ENCODE measurements around the gene CCT5.
A peak's percentile ranks its signal among the peaks of the same experiment; 100 is the strongest.
"Not testable (repeated sequence)": the region's sequence is repeated elsewhere in the genome, so short reads cannot be mapped to it uniquely, and the experiment has no call there.

Gene CCT5

GRCh38 chr5:10279925-10280720 is 30.0 kb downstream of the CCT5 start:
- TF ChIP-seq CTCF (conservative IDR thresholded peaks at IDR 0.05; ENCODE audit: low read length) (no peak), EZH2phosphoT487 (IDR thresholded peaks at IDR 0.05; ENCODE audit: borderline replicate concordance) (no peak)
- no peak overlapping the region for H3K9ac ChIP-seq (ENCODE audit: low read depth, low read length, poor library complexity, severe bottlenecking)
- H3F3A ChIP-seq (ENCODE audit: low read depth) = no peaks in the 10 kb centered on the region
- no peak overlapping the region for H2AFZ ChIP-seq (ENCODE audit: low read length)
- no peaks in the 10 kb centered on the region for H3K79me2 ChIP-seq (ENCODE audit: insufficient read depth, low read length)
- H3K9me2 ChIP-seq (replicated peaks; ENCODE audit: low read depth, low read length) = no peaks in the 10 kb centered on the region
- H3K4me2 ChIP-seq (ENCODE audit: low read depth, low read length, poor library complexity, severe bottlenecking) = no peak overlapping the region
- H3K27me3 ChIP-seq (ENCODE audit: insufficient read depth, low read length, poor library complexity, severe bottlenecking) = no peaks in the 10 kb centered on the region
- H4K20me1 ChIP-seq (ENCODE audit: insufficient read depth, low read length, poor library complexity, severe bottlenecking) = no peaks in the 10 kb centered on the region
- no peaks in the 10 kb centered on the region for H3K9me3 ChIP-seq (ENCODE audit: insufficient read depth, low read depth, low read length)
- H3K36me3 ChIP-seq (ENCODE audit: insufficient read depth, low read length) = no peaks in the 10 kb centered on the region
- no peak overlapping the region for H3K4me3 ChIP-seq (ENCODE audit: low read length, poor library complexity, severe bottlenecking)
- no peaks in the 10 kb centered on the region for H3K4me1 ChIP-seq (ENCODE audit: insufficient read depth, low read length, poor library complexity, severe bottlenecking)

DNA sequence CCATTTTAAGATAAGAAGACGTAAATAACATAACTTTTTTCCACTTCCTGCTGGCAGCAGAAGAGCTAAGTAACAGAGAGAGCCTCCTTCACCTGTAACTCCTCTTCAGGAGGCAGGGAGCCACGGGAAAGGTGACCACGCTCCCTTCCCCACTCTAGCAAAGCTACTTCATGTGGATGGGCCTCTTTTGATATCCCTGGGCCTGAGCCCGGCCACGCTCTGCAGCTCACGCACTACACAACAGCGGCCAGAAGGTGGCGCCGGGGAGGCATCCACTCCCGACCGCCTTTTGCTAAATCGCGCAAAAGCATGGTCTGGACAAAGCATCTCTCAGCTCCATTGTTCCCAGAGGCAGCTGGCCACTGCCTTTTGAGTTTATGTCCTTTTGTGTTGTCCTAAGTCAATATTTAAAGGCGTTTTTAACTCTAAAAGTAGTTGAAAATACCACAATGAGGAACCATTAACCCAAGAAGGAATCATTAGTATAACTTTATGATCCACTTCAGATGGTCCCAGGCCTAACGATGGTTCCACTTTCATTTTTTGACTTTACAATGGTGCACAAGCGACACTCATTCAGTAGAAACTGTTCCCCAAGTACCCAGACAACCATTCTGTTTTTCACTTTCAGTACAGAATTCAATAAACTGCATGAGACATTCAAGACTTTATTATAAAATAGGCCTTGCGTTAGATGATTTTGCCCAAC is 34.0 kb downstream of the CCT5 start:
- Histone ChIP-seq H3K9me3 (ENCODE audit: insufficient read depth, low read depth, low read length) (no peaks in the 10 kb centered on the region), H3K4me2 (ENCODE audit: low read depth, low read length, poor library complexity, severe bottlenecking) (no peak overlapping the region), H3K79me2 (ENCODE audit: insufficient read depth, low read length) (no peaks in the 10 kb centered on the region), H4K20me1 (ENCODE audit: insufficient read depth, low read length, poor library complexity, severe bottlenecking) (no peaks in the 10 kb centered on the region), H3K4me1 (ENCODE audit: insufficient read depth, low read length, poor library complexity, severe bottlenecking) (no peaks in the 10 kb centered on the region), H2AFZ (ENCODE audit: low read length) (peak overlapping the region; percentile 65), H3F3A (ENCODE audit: low read depth) (no peaks in the 10 kb centered on the region), H3K9me2 (replicated peaks; ENCODE audit: low read depth, low read length) (no peaks in the 10 kb centered on the region), H3K9ac (ENCODE audit: low read depth, low read length, poor library complexity, severe bottlenecking) (no peak overlapping the region), H3K27me3 (ENCODE audit: insufficient read depth, low read length, poor library complexity, severe bottlenecking) (no peaks in the 10 kb centered on the region), H3K36me3 (ENCODE audit: insufficient read depth, low read length) (no peaks in the 10 kb centered on the region), H3K4me3 (ENCODE audit: low read length, poor library complexity, severe bottlenecking) (no peak overlapping the region)
- peak; percentile 92 for TF ChIP-seq CTCF (conservative IDR thresholded peaks at IDR 0.05; ENCODE audit: low read length)
- TF ChIP-seq EZH2phosphoT487 (IDR thresholded peaks at IDR 0.05; ENCODE audit: borderline replicate concordance) = no peak

- not testable (repeated sequence) for H3K4me3 ChIP-seq (ENCODE audit: low read length, poor library complexity, severe bottlenecking); H3K4me1 ChIP-seq (ENCODE audit: insufficient read depth, low read length, poor library complexity, severe bottlenecking); H3K79me2 ChIP-seq (ENCODE audit: insufficient read depth, low read length); H3K9me3 ChIP-seq (ENCODE audit: insufficient read depth, low read depth, low read length); H3K4me2 ChIP-seq (ENCODE audit: low read depth, low read length, poor library complexity, severe bottlenecking); H3K27me3 ChIP-seq (ENCODE audit: insufficient read depth, low read length, poor library complexity, severe bottlenecking); H3K36me3 ChIP-seq (ENCODE audit: insufficient read depth, low read length); H3F3A ChIP-seq (ENCODE audit: low read depth); H2AFZ ChIP-seq (ENCODE audit: low read length); H3K9me2 ChIP-seq (replicated peaks; ENCODE audit: low read depth, low read length); H3K9ac ChIP-seq (ENCODE audit: low read depth, low read length, poor library complexity, severe bottlenecking); H4K20me1 ChIP-seq (ENCODE audit: insufficient read depth, low read length, poor library complexity, severe bottlenecking)
These were observed 35.3 kb downstream of the CCT5 start for GRCh38 chr5:10285362-10285761.
